Testis (tissue), 2 donors: Measurements from ENCODE around the gene UBXN10.

ENCODE experiments used
- CTCF ChIP-seq, 3 experiments: fragments of 450-650 bp in 2 of 3; fragments of 200-600 bp in 1 of 3; sonication (generic) in 1 of 3; IDR thresholded peaks; one replicate each; pipeline ENCODE4 v1.5.1; 2016 to 2019; ENCODE audit warnings: antibody characterized with exemption in 3 of 3, mild to moderate bottlenecking in 2 of 3, moderate library complexity in 1 of 3
- POLR2A ChIP-seq: fragments of 450-650 bp; IDR thresholded peaks from one replicate; pipeline ENCODE4 v1.6.1; 2017; ENCODE audit warnings: antibody characterized with exemption, mild to moderate bottlenecking, moderate library complexity

GRCh38 chr1:20191266-20191825, 5.5 kb downstream of the UBXN10 start:
- no peak for TF ChIP-seq CTCF (IDR thresholded peaks at IDR 0.05)
- no peak for TF ChIP-seq POLR2A
